ENCODE results near the gene SELENOO. TPM values are rescaled to one million over a fixed set of nuclear protein-coding genes. Genes with fewer than 3 reads are reported as not detected.
A peak's percentile ranks its signal among the peaks of the same experiment; 100 is the strongest.

Gene SELENOO
- total and polyA plus RNA-seq, 9 donors = 0.40 to 31.1 (median 23.0) TPM

DNA sequence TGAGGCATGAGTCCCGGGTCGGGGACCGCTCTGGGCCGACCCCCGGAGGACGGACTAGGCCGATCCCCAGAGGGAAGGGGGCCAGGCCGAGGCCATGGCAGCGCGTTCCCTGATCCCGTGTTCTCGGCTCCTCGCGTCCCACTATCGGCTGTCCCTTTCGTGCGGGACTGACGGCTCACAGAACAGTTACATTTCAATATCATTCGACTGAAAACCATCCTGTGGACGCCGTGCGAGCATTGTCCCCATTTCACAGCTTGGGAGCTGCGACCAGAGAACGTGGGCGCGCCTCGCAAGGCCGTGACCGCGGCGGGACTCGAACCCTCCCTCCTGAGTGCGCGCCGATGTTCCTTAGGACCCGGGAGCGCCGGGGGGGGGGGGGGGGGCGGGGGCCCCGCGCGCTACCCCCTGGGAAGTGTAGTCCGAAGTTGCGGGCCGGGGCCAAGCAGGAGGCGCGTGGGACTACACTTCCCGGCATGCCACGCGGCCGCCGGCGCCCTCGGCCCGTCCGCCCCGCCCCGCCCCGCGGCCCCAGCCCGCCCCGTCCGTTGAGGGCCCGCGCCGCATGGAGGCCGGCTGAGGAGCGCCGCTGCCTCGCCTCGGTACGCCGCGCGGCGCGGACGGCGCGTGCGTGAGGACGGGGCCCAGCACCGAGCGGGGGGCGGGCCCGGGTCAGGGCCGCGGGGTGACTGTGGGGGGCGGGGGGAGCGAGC lies 15.3 kb upstream of the SELENOO start, which contains the start of gene TRABD:
TRABD (plus strand) TSS at position 539 of the 713 bp plus-strand sequence. CDS start 7,148 bp downstream, outside the sequence.
- Histone ChIP-seq H3K4me3 (peak within 1 kb of the TSS; percentile 64), H3K27me3 (no peaks in the 10 kb centered on the region), H3K4me1 (ENCODE audit: insufficient read depth) (peaks cover 15% of the 10 kb centered on the region), H3K36me3 (no peaks in the 10 kb centered on the region), H3K9me3 (no peaks in the 10 kb centered on the region), H3K27ac (peak within 1 kb of the TSS; percentile 72 to 83)
- intact Hi-C loops (cut with DNase I) = no loop called here
- 1 to 4% (median 1%) methylated on average over 14 to 90 of the region's 90 CpGs for WGBS, 3 donors
- TF ChIP-seq, protein P1, sequence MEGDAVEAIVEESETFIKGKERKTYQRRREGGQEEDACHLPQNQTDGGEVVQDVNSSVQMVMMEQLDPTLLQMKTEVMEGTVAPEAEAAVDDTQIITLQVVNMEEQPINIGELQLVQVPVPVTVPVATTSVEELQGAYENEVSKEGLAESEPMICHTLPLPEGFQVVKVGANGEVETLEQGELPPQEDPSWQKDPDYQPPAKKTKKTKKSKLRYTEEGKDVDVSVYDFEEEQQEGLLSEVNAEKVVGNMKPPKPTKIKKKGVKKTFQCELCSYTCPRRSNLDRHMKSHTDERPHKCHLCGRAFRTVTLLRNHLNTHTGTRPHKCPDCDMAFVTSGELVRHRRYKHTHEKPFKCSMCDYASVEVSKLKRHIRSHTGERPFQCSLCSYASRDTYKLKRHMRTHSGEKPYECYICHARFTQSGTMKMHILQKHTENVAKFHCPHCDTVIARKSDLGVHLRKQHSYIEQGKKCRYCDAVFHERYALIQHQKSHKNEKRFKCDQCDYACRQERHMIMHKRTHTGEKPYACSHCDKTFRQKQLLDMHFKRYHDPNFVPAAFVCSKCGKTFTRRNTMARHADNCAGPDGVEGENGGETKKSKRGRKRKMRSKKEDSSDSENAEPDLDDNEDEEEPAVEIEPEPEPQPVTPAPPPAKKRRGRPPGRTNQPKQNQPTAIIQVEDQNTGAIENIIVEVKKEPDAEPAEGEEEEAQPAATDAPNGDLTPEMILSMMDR (IDR thresholded peaks at IDR 0.05) = no peak
- TF ChIP-seq POLR2A (IDR thresholded peaks at IDR 0.05) (no peak), EP300 (IDR thresholded peaks at IDR 0.05) (no peak)
- peak; percentile 88 to 93 (median 90) for DNase-seq

DNA sequence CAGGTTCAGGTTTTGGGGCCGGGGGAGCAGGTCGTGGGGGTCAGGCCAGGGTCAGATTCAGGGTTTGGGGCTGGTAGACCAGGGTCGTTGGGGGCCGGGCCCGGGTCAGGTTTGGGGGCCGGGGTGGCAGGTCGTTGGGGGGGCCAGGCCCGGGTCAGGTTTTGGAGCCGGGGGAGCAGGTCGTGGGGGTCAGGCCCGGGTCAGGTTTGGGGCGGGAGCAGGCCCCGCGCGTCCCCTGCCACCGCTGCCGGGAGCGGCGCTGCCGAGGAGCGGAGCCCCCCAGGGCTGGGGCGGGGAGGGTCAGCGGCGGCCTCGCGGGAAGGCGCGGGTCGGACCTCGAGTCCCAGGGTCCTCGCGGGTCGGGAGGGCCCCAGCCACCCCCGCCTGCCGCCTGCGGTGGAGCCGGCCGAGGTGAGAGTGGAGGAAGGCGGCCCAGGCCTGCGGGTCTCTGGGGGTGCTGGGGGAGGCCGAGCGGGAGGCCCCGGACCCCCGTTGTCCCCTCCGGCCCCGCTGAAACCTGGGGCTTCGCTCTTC lies 14.6 kb upstream of the SELENOO start:
- Histone ChIP-seq H3K36me3 (no peaks in the 10 kb centered on the region), H3K27me3 (no peaks in the 10 kb centered on the region), H3K9me3 (no peaks in the 10 kb centered on the region), H3K4me1 (ENCODE audit: insufficient read depth) (peaks cover 17% of the 10 kb centered on the region), H3K4me3 (peak overlapping the region; percentile 64), H3K27ac (peak overlapping the region; percentile 72 to 83)
- intact Hi-C loops (cut with DNase I) = no loop called here
- WGBS, 3 donors = 0 to 5% (median 1%) methylated on average over 3 to 47 of the region's 47 CpGs
- TF ChIP-seq POLR2A (IDR thresholded peaks at IDR 0.05) = no peak
- TF ChIP-seq, protein P1 (IDR thresholded peaks at IDR 0.05) = no peak
- TF ChIP-seq EP300 (IDR thresholded peaks at IDR 0.05) = no peak
- peak in 3 of 5 donors; percentile 64 to 75 (median 67) for DNase-seq

DNA sequence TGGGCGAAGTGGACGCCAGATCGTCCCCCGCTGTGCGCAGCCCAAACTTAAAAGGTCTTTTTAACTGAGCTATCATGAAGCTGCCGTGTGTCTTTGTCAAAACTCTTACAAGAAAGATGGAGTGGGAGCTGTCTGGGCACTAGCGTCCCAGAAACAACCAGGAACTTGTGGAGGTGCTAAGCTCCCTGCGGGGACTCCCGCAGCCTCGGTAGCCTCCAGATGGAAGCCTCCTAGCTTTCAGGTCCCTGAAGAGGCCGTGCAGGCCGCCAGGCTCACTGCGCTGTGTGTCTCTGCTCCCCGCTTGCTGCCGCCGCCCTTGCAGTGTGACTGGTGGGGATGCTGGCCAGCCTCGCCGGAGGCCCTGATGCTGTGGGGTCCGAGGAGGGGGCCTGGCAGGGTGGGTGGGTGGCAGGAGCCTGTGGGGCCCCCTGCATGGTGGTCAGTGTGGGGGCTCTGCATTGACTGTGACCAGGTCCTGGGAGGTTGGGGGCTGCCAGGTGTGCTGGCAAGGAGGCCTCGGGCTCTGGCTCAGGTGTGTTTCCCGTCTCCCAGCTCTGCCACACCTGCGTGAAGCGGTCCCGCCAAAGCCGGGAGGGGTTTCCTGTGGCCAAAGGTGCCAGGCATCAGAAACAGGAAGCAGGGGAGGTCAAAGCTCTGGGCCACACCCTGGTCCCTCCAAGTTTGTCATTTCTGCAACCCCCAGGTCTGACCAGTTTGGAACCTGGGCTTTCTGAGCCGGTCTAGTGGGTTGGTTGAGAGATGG lies 13.9 kb upstream of the SELENOO start:
- no peak for TF ChIP-seq EP300 (IDR thresholded peaks at IDR 0.05)
- TF ChIP-seq POLR2A (IDR thresholded peaks at IDR 0.05) = no peak
- TF ChIP-seq, protein P1 (IDR thresholded peaks at IDR 0.05) = no peak
- Histone ChIP-seq H3K36me3 (no peaks in the 10 kb centered on the region), H3K4me3 (peak overlapping the region; percentile 64), H3K4me1 (ENCODE audit: insufficient read depth) (peaks cover 17% of the 10 kb centered on the region), H3K9me3 (no peaks in the 10 kb centered on the region), H3K27me3 (no peaks in the 10 kb centered on the region), H3K27ac (peak overlapping the region; percentile 30 to 72)
- peak in 3 of 5 donors; percentile 53 to 56 (median 54) for DNase-seq
- intact Hi-C loops (cut with DNase I) = no loop called here
- WGBS, 3 donors = 45 to 48% (median 46%) methylated on average over 18 to 26 of the region's 26 CpGs

DNA sequence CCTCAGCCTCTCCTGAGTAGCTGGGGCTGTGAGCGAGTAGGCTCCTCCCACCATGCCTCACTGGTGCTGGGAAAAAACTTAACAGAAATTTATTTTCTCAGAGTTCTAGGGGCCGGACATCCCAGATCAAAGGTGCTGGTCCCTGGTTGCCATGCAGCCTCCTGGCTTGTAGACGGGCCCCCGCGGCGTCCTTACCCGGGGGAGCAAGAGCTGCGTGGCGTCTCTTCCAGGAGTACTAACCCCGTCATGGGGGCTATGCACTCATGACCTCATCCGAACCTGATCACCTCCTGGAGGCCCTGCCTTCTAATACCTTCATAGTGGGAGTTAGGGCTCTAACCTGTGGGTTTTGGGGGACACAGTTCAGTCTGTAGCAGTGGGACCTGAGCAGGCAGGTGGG lies 12.5 kb upstream of the SELENOO start:
- peaks cover 17% of the 10 kb centered on the region for H3K4me1 ChIP-seq (ENCODE audit: insufficient read depth)
- 92 to 97% (median 97%) methylated on average over 11 of the region's 11 CpGs for whole genome bisulfite sequencing, 3 donors
- intact Hi-C loops (cut with DNase I) = no loop called here
- no peak overlapping the region for H3K4me3 ChIP-seq
- H3K27ac ChIP-seq = no peak overlapping the region
- peak in 2 of 5 donors; percentile 29 to 38 for DNase-seq
- no peaks in the 10 kb centered on the region for H3K9me3 ChIP-seq
- no peaks in the 10 kb centered on the region for H3K36me3 ChIP-seq
- TF ChIP-seq, protein P1 (IDR thresholded peaks at IDR 0.05) = no peak
- no peak for TF ChIP-seq EP300 (IDR thresholded peaks at IDR 0.05)
- no peaks in the 10 kb centered on the region for H3K27me3 ChIP-seq

All from ovary (tissue), 9 donors.